Progenitor cell of endocrine pancreas (in vitro differentiated cells): ENCODE measurements around the gene ADAMTSL1. TPM values are rescaled to one million over a fixed set of nuclear protein-coding genes. Genes with fewer than 3 reads are reported as not detected.

Experiments
- DNase-seq: peaks from one replicate; pipeline ENCODE4 v3.0.0; 2021; ENCODE audit warnings: low spot score; ENCODE audit not compliant: unreplicated experiment
- H3K27ac Mint-ChIP-seq: 2 replicates; pipeline ENCODE4 v1.8.0; 2021; ENCODE audit warnings: mild to moderate bottlenecking, moderate library complexity, mixed read lengths
- H3K27me3 Mint-ChIP-seq: 2 replicates; pipeline ENCODE4 v1.8.0; 2021; ENCODE audit warnings: mixed read lengths
- H3K36me3 Mint-ChIP-seq: 2 replicates; pipeline ENCODE4 v1.8.0; 2022; ENCODE audit warnings: mixed read lengths; ENCODE audit not compliant: insufficient read depth
- H3K4me1 Mint-ChIP-seq: 2 replicates; pipeline ENCODE4 v1.8.0; 2021; ENCODE audit warnings: low read depth, mixed read lengths
- H3K4me3 Mint-ChIP-seq: 2 replicates; pipeline ENCODE4 v1.8.0; 2021; ENCODE audit warnings: low read depth, mild to moderate bottlenecking, moderate library complexity, mixed read lengths
- H3K9me3 Mint-ChIP-seq: 2 replicates; pipeline ENCODE4 v1.8.0; 2021; ENCODE audit warnings: low read depth, mixed read lengths
- total RNA-seq: library from RNA; stranded (reverse); gene quantifications from 2 replicates; pipeline ENCODE4 v1.2.1, GENCODE V29; 2021
- TF ChIP-seq, protein P1 (sequence below): fragments of 200-600 bp; sonication (generic); IDR thresholded peaks from one replicate; pipeline ENCODE4 v1.5.0; 2021; ENCODE audit warnings: antibody characterized with exemption, mild to moderate bottlenecking; ENCODE audit not compliant: unreplicated experiment

The ADAMTSL1 gene
- total RNA-seq, 1 donor from 2014 or later = 2.1 TPM

DNA sequence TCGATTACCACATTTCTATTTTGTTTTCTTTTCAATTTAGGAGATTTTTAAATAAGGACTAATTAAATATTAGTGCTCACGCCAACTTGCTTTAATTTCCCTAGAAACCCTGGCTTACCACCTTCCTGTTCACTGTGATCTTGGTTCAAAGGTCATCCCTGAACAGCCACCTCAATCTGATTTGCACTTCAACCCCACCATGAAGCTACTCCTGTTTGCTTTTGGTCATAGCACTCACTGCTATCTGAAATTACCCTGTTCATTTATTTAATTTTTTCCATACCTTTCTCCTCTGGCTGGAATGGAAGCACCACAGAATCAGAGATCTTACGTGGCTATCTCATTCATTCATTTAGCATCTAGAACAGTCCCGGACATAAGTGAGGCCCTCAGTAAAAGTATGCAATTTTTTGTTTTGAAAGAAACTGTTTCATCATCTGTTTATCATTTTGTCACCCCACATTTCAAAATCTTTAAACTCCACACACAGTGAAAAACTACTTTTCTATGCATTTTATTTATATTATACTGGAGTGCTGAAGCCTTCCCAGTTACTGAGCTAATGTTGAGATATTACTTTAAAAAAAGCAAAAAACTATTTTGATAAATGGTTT lies 17.2 kb upstream of the ADAMTSL1 start:
- Mint-ChIP-seq H3K4me1 (peaks cover 7% of the 10 kb centered on the region), H3K9me3 (peaks cover 4% of the 10 kb centered on the region), H3K4me3 (no peak overlapping the region), H3K27me3 (no peaks in the 10 kb centered on the region), H3K36me3 (no peaks in the 10 kb centered on the region), H3K27ac (no peak overlapping the region)
- no peak for DNase-seq
- TF ChIP-seq, protein P1, sequence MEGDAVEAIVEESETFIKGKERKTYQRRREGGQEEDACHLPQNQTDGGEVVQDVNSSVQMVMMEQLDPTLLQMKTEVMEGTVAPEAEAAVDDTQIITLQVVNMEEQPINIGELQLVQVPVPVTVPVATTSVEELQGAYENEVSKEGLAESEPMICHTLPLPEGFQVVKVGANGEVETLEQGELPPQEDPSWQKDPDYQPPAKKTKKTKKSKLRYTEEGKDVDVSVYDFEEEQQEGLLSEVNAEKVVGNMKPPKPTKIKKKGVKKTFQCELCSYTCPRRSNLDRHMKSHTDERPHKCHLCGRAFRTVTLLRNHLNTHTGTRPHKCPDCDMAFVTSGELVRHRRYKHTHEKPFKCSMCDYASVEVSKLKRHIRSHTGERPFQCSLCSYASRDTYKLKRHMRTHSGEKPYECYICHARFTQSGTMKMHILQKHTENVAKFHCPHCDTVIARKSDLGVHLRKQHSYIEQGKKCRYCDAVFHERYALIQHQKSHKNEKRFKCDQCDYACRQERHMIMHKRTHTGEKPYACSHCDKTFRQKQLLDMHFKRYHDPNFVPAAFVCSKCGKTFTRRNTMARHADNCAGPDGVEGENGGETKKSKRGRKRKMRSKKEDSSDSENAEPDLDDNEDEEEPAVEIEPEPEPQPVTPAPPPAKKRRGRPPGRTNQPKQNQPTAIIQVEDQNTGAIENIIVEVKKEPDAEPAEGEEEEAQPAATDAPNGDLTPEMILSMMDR = no peak

DNA sequence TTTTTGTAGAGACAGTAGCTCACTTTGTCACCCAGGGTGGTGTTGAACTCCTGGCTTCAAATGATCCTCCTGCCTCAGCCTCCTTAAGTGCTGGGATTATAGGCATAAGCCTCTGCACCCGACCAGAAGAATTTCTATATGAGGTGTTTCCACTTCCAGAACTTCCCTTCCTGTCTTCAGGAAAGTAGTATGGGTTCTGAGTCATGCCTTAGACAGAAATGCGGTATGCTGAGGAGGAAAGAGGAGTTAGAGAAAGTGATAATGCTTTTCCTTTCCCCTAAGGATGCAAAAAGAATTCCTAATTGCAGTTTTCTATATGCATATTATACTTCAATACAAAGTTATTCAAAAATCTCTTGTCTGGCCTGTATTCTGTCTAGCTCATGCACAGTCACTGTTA lies 16.4 kb upstream of the ADAMTSL1 start:
- no peak overlapping the region for H3K27ac Mint-ChIP-seq

DNA sequence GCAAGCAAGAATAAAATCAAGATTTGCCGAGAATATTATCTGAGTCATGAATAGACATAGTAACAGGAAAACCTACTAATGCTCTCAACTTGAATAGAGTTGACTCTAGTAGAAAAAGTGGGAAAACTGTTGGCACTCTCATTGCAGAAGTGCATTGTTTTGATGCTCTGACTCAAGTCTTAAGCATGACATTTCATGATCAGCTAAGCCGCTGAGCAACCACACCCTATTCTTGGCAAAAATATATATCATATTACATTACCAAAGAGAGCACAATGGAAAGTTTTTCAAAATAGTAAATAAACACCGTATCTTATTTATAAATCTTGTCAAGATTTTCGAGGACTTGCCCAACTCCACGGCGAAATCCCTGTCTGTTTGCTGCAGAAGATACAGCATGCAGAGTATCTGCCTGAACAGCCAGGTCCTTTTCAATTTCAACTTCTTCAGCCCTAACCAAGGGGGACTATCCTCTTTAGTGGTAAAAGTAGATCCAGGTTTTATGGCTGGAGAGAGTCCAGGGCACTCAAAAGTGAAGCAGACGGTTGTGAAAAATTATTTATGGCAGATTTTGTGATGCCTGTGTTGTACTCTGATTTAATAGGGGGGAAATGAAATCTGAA lies 13.9 kb upstream of the ADAMTSL1 start:
- no peak for DNase-seq
- Mint-ChIP-seq H3K4me1 (peaks cover 8% of the 10 kb centered on the region), H3K36me3 (no peaks in the 10 kb centered on the region), H3K9me3 (no peaks in the 10 kb centered on the region), H3K27ac (no peak overlapping the region), H3K27me3 (no peaks in the 10 kb centered on the region), H3K4me3 (no peak overlapping the region)
- TF ChIP-seq, protein P1 = no peak

More for the DNA sequence above, 16.4 kb upstream of the ADAMTSL1 start:
- no peak overlapping the region for H3K4me3 Mint-ChIP-seq
- DNase-seq = no peak
- TF ChIP-seq, protein P1 = no peak
- H3K4me1 Mint-ChIP-seq = peaks cover 8% of the 10 kb centered on the region
- no peaks in the 10 kb centered on the region for H3K27me3 Mint-ChIP-seq
- no peaks in the 10 kb centered on the region for H3K36me3 Mint-ChIP-seq
- no peaks in the 10 kb centered on the region for H3K9me3 Mint-ChIP-seq

DNA sequence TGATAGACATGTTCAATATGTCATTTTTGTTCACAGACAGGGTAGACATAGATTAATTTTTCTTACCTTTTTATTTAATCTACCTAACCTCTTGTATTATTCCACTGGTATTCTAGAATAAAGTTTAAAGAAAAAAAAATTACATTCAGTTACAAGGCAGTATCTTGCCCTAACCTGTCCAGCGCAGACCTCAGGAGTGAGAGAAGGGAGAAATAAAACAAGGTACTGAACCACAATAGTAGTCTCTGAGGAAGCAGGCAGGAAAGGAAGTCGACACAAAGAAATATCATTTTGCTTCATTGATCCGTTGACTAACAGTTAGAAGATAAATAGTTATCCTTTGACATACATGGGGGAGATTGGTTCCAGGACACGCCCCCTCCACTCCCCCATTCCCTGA lies 12.5 kb upstream of the ADAMTSL1 start:
- DNase-seq = no peak
- Mint-ChIP-seq H3K4me3 (no peak overlapping the region), H3K36me3 (no peaks in the 10 kb centered on the region), H3K9me3 (no peaks in the 10 kb centered on the region), H3K27ac (no peak overlapping the region), H3K27me3 (no peaks in the 10 kb centered on the region), H3K4me1 (peaks cover 7% of the 10 kb centered on the region)
- TF ChIP-seq, protein P1 = no peak

DNA sequence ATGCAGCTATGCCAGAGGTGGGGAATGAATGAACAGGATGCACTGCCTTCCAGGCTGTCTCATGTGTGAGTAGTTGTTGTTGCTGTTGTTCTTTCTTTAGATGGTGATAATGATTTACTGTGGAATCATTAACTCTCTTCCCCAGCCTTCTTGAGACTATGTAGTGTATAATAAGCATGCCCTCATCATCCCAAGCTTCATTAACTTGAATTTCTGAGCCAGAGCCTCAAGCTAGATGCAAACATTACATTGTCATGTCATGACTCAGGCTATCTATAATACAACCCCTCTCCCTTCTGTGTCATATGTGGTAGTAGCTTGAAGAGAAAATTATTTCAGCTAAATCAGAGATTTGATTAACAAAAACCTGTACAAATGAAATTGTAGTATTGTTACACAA lies 10.0 kb upstream of the ADAMTSL1 start:
- TF ChIP-seq, protein P1 = no peak

More for the DNA sequence above, 10.0 kb upstream of the ADAMTSL1 start:
- no peaks in the 10 kb centered on the region for H3K36me3 Mint-ChIP-seq
- no peaks in the 10 kb centered on the region for H3K9me3 Mint-ChIP-seq
- no peak for DNase-seq
- no peak overlapping the region for H3K4me3 Mint-ChIP-seq
- H3K27ac Mint-ChIP-seq = no peak overlapping the region
- peaks cover 2% of the 10 kb centered on the region for H3K4me1 Mint-ChIP-seq
- no peaks in the 10 kb centered on the region for H3K27me3 Mint-ChIP-seq
